ACC112 (cell line): ENCODE results near the gene UST.
"Not testable (repeated sequence)": the region's sequence is repeated elsewhere in the genome, so short reads cannot be mapped to it uniquely, and the experiment has no call there.

Experiments
- H2AFZ ChIP-seq: fragments of 200-600 bp; sonication (generic); one replicate; pipeline ENCODE4 v1.6.0; 2017; ENCODE audit warnings: antibody characterized with exemption, low read length; ENCODE audit not compliant: unreplicated experiment
- H3K27ac ChIP-seq: fragments of 200-600 bp; sonication (generic); 2 replicates; pipeline ENCODE4 v1.5.1; 2014; ENCODE audit warnings: low read depth, mild to moderate bottlenecking, antibody characterized with exemption, low read length, moderate library complexity
- H3K27me3 ChIP-seq: fragments of 200-600 bp; sonication (generic); 2 replicates; pipeline ENCODE4 v1.6.1; 2014; ENCODE audit warnings: mild to moderate bottlenecking, antibody characterized with exemption, low read length, moderate library complexity, mixed read lengths; ENCODE audit not compliant: insufficient read depth
- H3K36me3 ChIP-seq: fragments of 200-600 bp; sonication (generic); 2 replicates; pipeline ENCODE4 v1.6.1; 2016; ENCODE audit warnings: mild to moderate bottlenecking, antibody characterized with exemption, low read length, moderate library complexity, mixed read lengths; ENCODE audit not compliant: insufficient read depth
- H3K4me1 ChIP-seq: fragments of 200-600 bp; sonication (generic); one replicate; pipeline ENCODE4 v1.6.1; 2016; ENCODE audit warnings: low read length, mixed read lengths; ENCODE audit not compliant: insufficient read depth, unreplicated experiment, control insufficient read depth
- H3K4me3 ChIP-seq: fragments of 200-600 bp; sonication (generic); 2 replicates; pipeline ENCODE4 v1.5.1; 2014; ENCODE audit warnings: mild to moderate bottlenecking, low read depth, low read length
- H3K79me2 ChIP-seq: fragments of 200-600 bp; sonication (generic); one replicate; pipeline ENCODE4 v1.6.0; 2016; ENCODE audit warnings: low read length; ENCODE audit not compliant: control insufficient read depth, unreplicated experiment, insufficient read depth

Gene UST

DNA sequence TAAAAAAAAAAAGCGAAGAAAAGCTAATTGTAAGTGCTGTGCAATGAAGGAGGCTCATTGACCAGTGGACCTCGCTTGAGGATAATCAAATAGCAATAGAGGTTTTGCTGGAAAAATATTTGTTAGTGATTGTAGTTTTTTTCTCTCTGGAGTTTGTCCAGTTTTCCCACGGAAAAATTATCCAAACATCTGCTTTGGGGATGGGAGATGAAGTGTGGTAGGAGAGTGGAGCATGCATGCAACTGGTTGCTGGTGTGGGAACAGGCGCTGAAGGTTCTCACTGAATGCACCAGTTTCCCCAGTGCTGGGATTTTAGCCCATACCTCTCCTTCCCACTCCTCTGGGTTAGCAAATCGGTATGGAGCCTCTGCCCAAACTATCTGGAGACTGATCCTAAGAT lies 288.9 kb downstream of the UST start:
- H3K79me2 ChIP-seq: no peaks in the 10 kb centered on the region
- no peak overlapping the region for H2AFZ ChIP-seq
- no peak overlapping the region for H3K27ac ChIP-seq
- no peak overlapping the region for H3K4me3 ChIP-seq
- H3K4me1 ChIP-seq: peaks cover 37% of the 10 kb centered on the region
- no peaks in the 10 kb centered on the region for H3K36me3 ChIP-seq
- no peaks in the 10 kb centered on the region for H3K27me3 ChIP-seq

DNA sequence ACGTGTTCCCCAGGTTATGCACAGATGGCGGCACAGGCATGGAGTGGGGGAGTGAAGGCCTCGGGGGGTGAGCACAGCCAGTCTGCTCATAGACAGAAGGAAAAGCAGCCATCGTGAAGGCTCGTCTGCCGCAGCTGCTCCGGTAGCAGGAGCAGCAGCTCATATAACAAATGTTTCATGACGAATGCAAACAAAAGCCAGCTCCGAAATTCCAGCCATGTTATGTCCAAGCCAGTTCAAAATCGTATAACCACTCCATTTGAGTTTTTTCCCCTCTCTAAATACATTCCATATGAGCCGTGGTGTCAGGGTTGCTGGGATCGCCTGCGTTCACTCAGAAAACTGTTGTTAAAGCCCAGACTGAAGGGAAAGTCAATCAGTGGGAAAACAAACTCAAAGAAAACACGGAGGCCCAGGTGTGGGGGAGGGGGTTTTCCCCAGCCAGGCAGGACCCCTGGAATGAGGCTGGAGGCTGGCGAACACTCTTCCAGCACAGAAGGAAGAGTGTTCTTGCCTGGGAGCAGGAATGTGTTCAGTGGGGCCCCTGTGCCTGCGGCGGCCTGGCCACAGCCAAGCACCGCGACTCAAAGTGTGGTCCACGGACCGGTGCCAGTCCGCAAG lies 290.3 kb downstream of the UST start:
- Histone ChIP-seq H3K27me3 (no peaks in the 10 kb centered on the region), H3K4me1 (peaks cover 25% of the 10 kb centered on the region), H3K36me3 (no peaks in the 10 kb centered on the region), H3K4me3 (no peak overlapping the region), H2AFZ (no peak overlapping the region), H3K79me2 (no peaks in the 10 kb centered on the region), H3K27ac (no peak overlapping the region)

- not testable (repeated sequence) for H3K4me3 ChIP-seq, H3K36me3 ChIP-seq, H2AFZ ChIP-seq, H3K27ac ChIP-seq, H3K79me2 ChIP-seq, H3K4me1 ChIP-seq, H3K27me3 ChIP-seq
These were observed 292.2 kb downstream of the UST start for GRCh38 chr6:149039025-149039424.

GRCh38 chr6:149041953-149042352 lies 295.1 kb downstream of the UST start:
- H2AFZ ChIP-seq: no peak overlapping the region
- H3K79me2 ChIP-seq: no peaks in the 10 kb centered on the region

GRCh38 chr6:149043476-149044130 lies 296.8 kb downstream of the UST start:
- no peak overlapping the region for H3K27ac ChIP-seq
- H3K4me3 ChIP-seq: no peak overlapping the region
- H3K4me1 ChIP-seq: peaks cover 22% of the 10 kb centered on the region
- no peak overlapping the region for H2AFZ ChIP-seq
- no peaks in the 10 kb centered on the region for H3K79me2 ChIP-seq
- H3K27me3 ChIP-seq: no peaks in the 10 kb centered on the region
- no peaks in the 10 kb centered on the region for H3K36me3 ChIP-seq

More at GRCh38 chr6:149041953-149042352, 295.1 kb downstream of the UST start:
- Histone ChIP-seq H3K27me3 (no peaks in the 10 kb centered on the region), H3K4me1 (peaks cover 7% of the 10 kb centered on the region), H3K4me3 (no peak overlapping the region), H3K36me3 (no peaks in the 10 kb centered on the region), H3K27ac (no peak overlapping the region)

DNA sequence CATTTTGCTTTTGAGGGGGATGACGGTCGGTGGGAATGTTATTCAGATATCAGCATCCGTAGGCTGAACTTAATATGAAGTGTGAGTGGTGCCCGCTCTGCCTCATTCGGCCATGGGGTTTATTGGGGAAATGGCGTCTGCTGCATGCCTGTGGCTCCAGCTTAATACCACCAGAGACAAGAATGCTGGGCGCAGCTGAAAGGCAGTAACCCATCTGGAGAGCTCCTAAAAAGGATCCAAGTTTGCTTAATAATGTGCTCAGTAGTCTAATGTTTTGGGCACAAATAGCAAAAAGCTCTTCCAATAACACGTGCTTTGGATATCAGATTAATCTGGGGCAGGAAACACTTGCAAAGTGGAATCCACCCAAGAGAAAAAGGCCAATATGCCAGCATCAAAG lies 297.7 kb downstream of the UST start:
- Histone ChIP-seq H3K79me2 (no peaks in the 10 kb centered on the region), H2AFZ (no peak overlapping the region), H3K4me3 (no peak overlapping the region), H3K27me3 (no peaks in the 10 kb centered on the region), H3K4me1 (peaks cover 31% of the 10 kb centered on the region), H3K27ac (no peak overlapping the region), H3K36me3 (no peaks in the 10 kb centered on the region)

- peaks cover 40% of the 10 kb centered on the region for H3K4me1 ChIP-seq
- no peaks in the 10 kb centered on the region for H3K36me3 ChIP-seq
- H3K4me3 ChIP-seq: no peak overlapping the region
- H3K27me3 ChIP-seq: no peaks in the 10 kb centered on the region
- no peak overlapping the region for H2AFZ ChIP-seq
- H3K79me2 ChIP-seq: no peaks in the 10 kb centered on the region
- H3K27ac ChIP-seq: no peak overlapping the region
These were observed 298.6 kb downstream of the UST start for GRCh38 chr6:149045404-149045803.

DNA sequence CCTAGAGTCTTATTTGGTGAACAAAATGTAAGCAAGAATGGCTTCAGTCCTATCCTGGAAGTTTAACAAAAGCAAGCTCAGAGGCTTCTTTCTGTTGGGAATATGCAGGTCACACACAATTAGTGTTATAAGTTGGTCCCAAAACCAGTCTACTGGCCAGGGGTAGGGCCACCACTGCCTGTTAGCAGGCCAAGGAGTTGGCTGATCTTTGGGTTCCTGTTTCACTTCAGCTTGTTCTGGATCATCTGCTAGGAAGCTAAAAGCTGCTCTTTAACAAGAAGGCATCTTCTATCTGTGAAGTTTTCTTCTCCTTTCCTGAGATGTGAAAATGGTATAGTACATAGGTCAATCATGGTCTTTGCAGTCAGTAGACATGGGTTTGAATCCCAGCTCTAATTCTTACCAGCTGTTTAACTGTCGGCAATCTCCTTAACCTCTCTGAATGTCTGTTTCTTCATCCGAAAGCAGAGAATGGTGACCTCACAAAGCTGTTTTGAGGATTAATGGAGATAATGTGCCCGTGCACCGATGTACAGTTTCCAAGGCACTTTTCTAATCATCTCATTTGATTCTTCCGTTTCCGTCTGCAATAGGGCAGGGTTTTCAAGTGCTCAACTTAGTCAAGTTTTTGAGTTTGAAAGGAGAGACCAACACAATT lies 299.5 kb downstream of the UST start:
- Histone ChIP-seq H3K27ac (no peak overlapping the region), H3K79me2 (no peaks in the 10 kb centered on the region), H3K36me3 (no peaks in the 10 kb centered on the region), H3K27me3 (no peaks in the 10 kb centered on the region), H2AFZ (no peak overlapping the region), H3K4me1 (peaks cover 40% of the 10 kb centered on the region), H3K4me3 (no peak overlapping the region)

- H3K36me3 ChIP-seq: no peaks in the 10 kb centered on the region
- H3K4me1 ChIP-seq: peaks cover 40% of the 10 kb centered on the region
- no peaks in the 10 kb centered on the region for H3K27me3 ChIP-seq
- H2AFZ ChIP-seq: no peak overlapping the region
- no peak overlapping the region for H3K27ac ChIP-seq
- no peaks in the 10 kb centered on the region for H3K79me2 ChIP-seq
- H3K4me3 ChIP-seq: no peak overlapping the region
These were observed 300.0 kb downstream of the UST start for GRCh38 chr6:149046822-149047246.

GRCh38 chr6:149049230-149049629 lies 302.4 kb downstream of the UST start:
- no peaks in the 10 kb centered on the region for H3K79me2 ChIP-seq
- H3K4me1 ChIP-seq: peaks cover 40% of the 10 kb centered on the region
- no peak overlapping the region for H2AFZ ChIP-seq
- H3K4me3 ChIP-seq: peak overlapping the region; percentile 41; the same call in 1 of the 2 replicates
- H3K27ac ChIP-seq: peak overlapping the region; percentile 61
- no peaks in the 10 kb centered on the region for H3K36me3 ChIP-seq
- H3K27me3 ChIP-seq: no peaks in the 10 kb centered on the region

GRCh38 chr6:149050160-149050559 lies 303.3 kb downstream of the UST start:
- Histone ChIP-seq H3K27me3 (no peaks in the 10 kb centered on the region), H3K4me3 (no peak overlapping the region), H2AFZ (no peak overlapping the region), H3K4me1 (peaks cover 40% of the 10 kb centered on the region), H3K79me2 (no peaks in the 10 kb centered on the region), H3K36me3 (no peaks in the 10 kb centered on the region), H3K27ac (no peak overlapping the region)
